ENCODE measurements around the gene CTNNA3.

DNA sequence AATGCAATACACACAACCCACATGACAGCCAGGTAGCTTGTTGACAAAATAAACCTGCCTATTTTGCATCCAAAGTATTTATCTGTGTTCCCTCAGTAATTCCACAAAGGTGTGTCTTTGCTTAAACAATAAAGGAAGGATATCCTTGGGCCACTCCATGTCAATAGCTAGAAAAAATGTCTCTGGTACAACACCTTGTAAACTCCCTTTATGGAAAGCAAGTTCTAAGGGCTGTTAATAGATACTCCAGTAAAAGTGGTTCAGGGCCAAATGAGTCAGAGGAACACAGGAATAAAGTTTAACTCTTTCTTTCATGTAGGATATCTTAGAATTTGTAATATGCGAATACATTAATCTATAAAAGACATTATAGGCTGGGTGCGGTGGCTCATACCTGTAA, 867.0 kb downstream of the CTNNA3 start:
- TF ChIP-seq, protein P1, sequence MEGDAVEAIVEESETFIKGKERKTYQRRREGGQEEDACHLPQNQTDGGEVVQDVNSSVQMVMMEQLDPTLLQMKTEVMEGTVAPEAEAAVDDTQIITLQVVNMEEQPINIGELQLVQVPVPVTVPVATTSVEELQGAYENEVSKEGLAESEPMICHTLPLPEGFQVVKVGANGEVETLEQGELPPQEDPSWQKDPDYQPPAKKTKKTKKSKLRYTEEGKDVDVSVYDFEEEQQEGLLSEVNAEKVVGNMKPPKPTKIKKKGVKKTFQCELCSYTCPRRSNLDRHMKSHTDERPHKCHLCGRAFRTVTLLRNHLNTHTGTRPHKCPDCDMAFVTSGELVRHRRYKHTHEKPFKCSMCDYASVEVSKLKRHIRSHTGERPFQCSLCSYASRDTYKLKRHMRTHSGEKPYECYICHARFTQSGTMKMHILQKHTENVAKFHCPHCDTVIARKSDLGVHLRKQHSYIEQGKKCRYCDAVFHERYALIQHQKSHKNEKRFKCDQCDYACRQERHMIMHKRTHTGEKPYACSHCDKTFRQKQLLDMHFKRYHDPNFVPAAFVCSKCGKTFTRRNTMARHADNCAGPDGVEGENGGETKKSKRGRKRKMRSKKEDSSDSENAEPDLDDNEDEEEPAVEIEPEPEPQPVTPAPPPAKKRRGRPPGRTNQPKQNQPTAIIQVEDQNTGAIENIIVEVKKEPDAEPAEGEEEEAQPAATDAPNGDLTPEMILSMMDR (conservative IDR thresholded peaks at IDR 0.05; ENCODE audit: low read length), result no peak
- TF ChIP-seq EZH2phosphoT487 (IDR thresholded peaks at IDR 0.05; ENCODE audit: borderline replicate concordance), result no peak
